AG04450 (cell line): ENCODE measurements around the gene RHBDF2. TPM values are rescaled to one million over a fixed set of nuclear protein-coding genes. Genes with fewer than 3 reads are reported as not detected.

Source experiments
- CTCF ChIA-PET: fragments of 300-600, 350-600 bp; formaldehyde crosslinking; extraction: SDS; loops from one replicate; lab custom pipeline; 2022; ENCODE audit warnings: antibody characterized with exemption, inconsistent platforms; lab: Charles Lee
- POLR2A ChIA-PET: fragments of 350-600 bp; formaldehyde crosslinking; extraction: SDS; loops from one replicate; lab custom pipeline; 2021; ENCODE audit warnings: antibody characterized with exemption, inconsistent platforms; lab: Yijun Ruan, JAX
- DNase-seq: peaks from one replicate; pipeline ENCODE4 v3.0.0-alpha.2; 2011; ENCODE audit warnings: low read depth, low spot score
- H3K27ac ChIP-seq: one replicate; pipeline ENCODE4 v1.5.1; 2012; ENCODE audit warnings: low read depth, low read length, control low read depth
- H3K27me3 ChIP-seq: one replicate; pipeline ENCODE4 v1.6.0; 2012; ENCODE audit warnings: low read length; ENCODE audit not compliant: control insufficient read depth, insufficient read depth
- H3K4me3 ChIP-seq: 2 replicates; pipeline ENCODE4 v1.5.1; 2011; ENCODE audit warnings: mild to moderate bottlenecking, low read depth, low read length, control low read depth
- H3K9me3 ChIP-seq: 2 replicates; pipeline ENCODE4 v1.5.1; 2012; ENCODE audit warnings: low read length; ENCODE audit not compliant: control insufficient read depth, insufficient read depth
- polyA plus RNA-seq: library from polyadenylated mRNA; depleted of rRNA; stranded (reverse); fragments of >200 nt; gene quantifications from 2 replicates; pipeline ENCODE4 v1.2.3, GENCODE V29; 2011
- TF ChIP-seq, protein P1 (sequence below): IDR thresholded peaks from 2 replicates; pipeline ENCODE4 v1.5.1; 2011; ENCODE audit warnings: low read depth, low read length, control low read depth, inconsistent platforms

Gene RHBDF2
- polyA plus RNA-seq, 1 experiment, result 5.4 TPM

DNA sequence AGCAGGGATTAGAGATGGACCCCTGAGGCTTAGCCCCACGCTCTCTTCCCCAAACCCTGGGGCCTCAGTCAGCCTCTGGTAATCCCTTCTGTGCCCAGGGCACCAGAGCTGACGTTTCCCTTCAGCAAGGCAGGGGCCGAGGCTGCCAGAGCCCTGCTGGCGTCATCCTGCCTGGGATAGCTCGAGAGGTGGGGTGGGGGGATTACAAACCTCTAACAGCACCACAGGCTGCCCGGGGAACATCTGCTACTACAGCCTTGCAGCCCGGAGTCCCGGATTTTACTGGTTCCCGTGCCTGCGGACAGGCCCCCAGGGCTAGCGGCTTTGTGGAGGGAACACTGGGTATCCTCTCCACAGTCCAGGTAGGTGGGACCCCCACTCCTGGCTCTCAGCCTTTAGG, 33.9 kb downstream of the RHBDF2 start, which contains the start of gene AANAT:
AANAT (plus strand) TSS at position 238 of the 400 bp plus-strand sequence. CDS start 1,144 bp downstream, outside the sequence.
- Histone ChIP-seq H3K27ac (no peak within 1 kb of the TSS), H3K4me3 (no peak within 1 kb of the TSS), H3K9me3 (no peaks in the 10 kb centered on the region), H3K27me3 (no peaks in the 10 kb centered on the region)
- ChIA-PET POLR2A (interaction anchor here (1.2 kb wide), 1 partner anchor 31 kb away, joined by 3 read pairs; no protein-coding TSS in a partner anchor), CTCF (interaction anchor here (1.1 to 6.9 kb wide), 13 partner anchors 8 to 157 kb away, joined by 3 to 121 read pairs (median 6); partner anchors contain the start of genes RHBDF2 and UBE2O)
- no peak for DNase-seq
- TF ChIP-seq, protein P1, sequence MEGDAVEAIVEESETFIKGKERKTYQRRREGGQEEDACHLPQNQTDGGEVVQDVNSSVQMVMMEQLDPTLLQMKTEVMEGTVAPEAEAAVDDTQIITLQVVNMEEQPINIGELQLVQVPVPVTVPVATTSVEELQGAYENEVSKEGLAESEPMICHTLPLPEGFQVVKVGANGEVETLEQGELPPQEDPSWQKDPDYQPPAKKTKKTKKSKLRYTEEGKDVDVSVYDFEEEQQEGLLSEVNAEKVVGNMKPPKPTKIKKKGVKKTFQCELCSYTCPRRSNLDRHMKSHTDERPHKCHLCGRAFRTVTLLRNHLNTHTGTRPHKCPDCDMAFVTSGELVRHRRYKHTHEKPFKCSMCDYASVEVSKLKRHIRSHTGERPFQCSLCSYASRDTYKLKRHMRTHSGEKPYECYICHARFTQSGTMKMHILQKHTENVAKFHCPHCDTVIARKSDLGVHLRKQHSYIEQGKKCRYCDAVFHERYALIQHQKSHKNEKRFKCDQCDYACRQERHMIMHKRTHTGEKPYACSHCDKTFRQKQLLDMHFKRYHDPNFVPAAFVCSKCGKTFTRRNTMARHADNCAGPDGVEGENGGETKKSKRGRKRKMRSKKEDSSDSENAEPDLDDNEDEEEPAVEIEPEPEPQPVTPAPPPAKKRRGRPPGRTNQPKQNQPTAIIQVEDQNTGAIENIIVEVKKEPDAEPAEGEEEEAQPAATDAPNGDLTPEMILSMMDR, result no peak

DNA sequence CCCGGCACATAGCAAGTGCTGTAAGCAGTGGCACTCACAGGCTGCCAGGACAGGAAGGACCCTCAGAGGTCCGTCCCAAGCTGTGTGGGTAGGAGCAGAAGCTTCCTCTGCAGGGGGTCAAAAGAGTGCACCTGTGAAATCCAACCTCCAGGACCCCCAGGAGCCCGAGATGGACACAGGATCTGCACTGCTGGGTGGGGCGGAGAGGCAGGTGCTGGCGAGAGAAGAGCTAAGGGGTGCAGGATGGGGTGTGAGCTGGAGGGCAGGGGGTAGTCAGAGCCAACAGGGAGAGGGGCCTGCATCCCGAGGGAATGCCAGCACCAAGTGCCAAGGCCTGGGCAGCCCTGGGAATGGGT, 34.5 kb downstream of the RHBDF2 start:
- Histone ChIP-seq H3K9me3 (no peaks in the 10 kb centered on the region), H3K27me3 (no peaks in the 10 kb centered on the region), H3K27ac (no peak overlapping the region), H3K4me3 (no peak overlapping the region)
- CTCF ChIA-PET, result interaction anchor here (0.6 to 6.9 kb wide), 16 partner anchors 8 to 185 kb away, joined by 3 to 121 read pairs (median 6); partner anchors contain the start of genes RHBDF2 and UBE2O
- TF ChIP-seq, protein P1, result no peak
- POLR2A ChIA-PET, result interaction anchor here (1.2 kb wide), 1 partner anchor 32 kb away, joined by 3 read pairs; no protein-coding TSS in a partner anchor
- DNase-seq, result no peak

DNA sequence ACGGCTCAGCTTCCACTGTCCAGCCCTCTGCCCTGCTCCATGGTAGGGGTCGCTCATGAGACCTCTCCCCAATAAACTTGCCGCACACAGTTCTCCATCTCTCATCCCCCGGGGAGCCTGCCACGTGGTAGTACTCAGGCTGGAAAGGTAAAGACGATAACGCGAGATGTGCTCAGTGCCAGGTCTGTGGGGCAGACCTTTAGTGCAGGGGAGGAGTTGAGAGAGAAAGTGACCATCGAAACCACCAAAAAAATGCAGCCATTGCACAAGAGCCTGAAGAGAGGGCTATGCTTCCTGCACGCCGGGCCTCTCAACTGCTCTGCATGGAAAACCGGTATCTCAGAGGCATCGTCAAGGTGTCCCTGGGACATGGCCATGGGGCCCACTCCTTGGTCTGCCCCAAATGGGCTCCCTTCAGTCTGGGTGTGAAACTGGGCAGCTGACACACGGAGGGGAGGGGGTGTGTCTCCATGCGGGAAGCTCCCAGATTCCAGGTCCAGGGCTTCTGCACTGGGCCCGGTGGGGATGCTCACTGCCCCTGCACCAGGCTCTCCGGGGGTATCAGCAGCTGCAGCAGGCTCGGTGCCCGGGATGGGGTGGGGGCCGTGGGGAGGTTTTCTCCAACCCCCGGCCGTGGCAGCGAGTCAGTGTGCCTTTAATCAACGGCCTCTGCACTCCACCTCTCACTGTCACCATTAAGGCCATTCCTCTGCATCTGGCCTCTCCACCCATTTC, 38.5 kb downstream of the RHBDF2 start:
- H3K27me3 ChIP-seq, result no peaks in the 10 kb centered on the region
- no peak overlapping the region for H3K4me3 ChIP-seq
- no peaks in the 10 kb centered on the region for H3K9me3 ChIP-seq
- TF ChIP-seq, protein P1, result no peak
- no peak for DNase-seq
- ChIA-PET CTCF (interaction anchor here (1.3 to 6.9 kb wide), 4 partner anchors 9 to 161 kb away, joined by 5 to 121 read pairs (median 8); partner anchors contain the start of gene UBE2O), POLR2A (interaction anchor here (0.7 to 1.1 kb wide), 2 partner anchors 31 to 45 kb away, joined by 4 to 6 read pairs; no protein-coding TSS in a partner anchor)
- H3K27ac ChIP-seq, result no peak overlapping the region

DNA sequence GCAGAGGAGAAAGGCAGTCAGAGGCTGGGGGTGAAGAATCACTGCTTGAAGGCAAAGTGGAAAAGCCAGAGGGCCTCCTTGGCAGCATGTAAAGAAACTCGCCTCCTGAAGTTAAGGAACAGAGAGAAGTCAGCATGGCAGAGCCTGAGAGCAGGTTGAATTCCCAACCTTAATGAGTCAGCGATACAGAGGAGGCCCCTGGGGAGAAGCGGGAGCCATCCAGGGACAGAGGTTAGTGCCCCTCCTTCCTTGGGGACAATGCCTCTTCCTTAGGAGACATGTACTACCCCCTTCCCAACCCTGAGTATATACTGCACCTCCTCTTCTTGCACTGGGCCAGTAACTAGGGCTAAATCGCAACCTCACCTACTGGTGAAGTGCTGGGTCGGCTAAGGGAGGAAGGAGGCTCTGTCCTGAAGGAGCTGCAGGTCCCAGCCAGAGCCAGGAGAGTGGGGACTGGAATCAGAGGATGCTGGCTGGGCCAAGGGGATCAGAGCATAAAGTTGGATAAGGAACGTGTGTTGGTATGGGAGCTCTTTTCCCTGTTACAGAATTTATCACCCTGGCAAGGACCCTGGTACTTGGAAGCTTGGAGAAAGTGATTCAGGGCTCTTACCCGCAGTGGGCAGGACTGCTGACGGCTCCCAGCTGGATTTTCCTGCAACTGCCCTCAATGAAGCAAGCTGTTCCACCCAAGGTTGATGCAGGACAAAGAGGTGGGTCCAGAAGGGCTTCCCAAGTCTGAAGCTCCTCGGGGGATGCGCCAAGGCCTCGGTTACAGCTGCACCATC, 39.3 kb downstream of the RHBDF2 start:
- no peak overlapping the region for H3K4me3 ChIP-seq
- POLR2A ChIA-PET, result interaction anchor here (1.1 kb wide), 1 partner anchor 31 kb away, joined by 4 read pairs; no protein-coding TSS in a partner anchor
- no peaks in the 10 kb centered on the region for H3K9me3 ChIP-seq
- no peak overlapping the region for H3K27ac ChIP-seq
- TF ChIP-seq, protein P1, result no peak
- no peaks in the 10 kb centered on the region for H3K27me3 ChIP-seq
- no peak for DNase-seq
- CTCF ChIA-PET, result interaction anchor here (1.3 to 6.9 kb wide), 4 partner anchors 8 to 162 kb away, joined by 5 to 121 read pairs (median 8); partner anchors contain the start of gene UBE2O
